Testis (tissue), 3 donors: ENCODE measurements around the gene RIMBP2. TPM values are rescaled to one million over a fixed set of nuclear protein-coding genes. Genes with fewer than 3 reads are reported as not detected.

Experiments used
- DNase-seq: peaks from one replicate; pipeline ENCODE4 v3.0.0-alpha.2; 2019
- H3K27ac ChIP-seq, 2 donors: fragments of 200-600 bp; sonication (generic); one replicate each; pipeline ENCODE4 v1.5.1; 2019
- H3K27me3 ChIP-seq: fragments of 200-600 bp; sonication (generic); one replicate; pipeline ENCODE4 v1.5.1; 2019
- H3K36me3 ChIP-seq: fragments of 200-600 bp; sonication (generic); one replicate; pipeline ENCODE4 v1.5.1; 2017; ENCODE audit warnings: low read depth; ENCODE audit errors: missing control alignments
- H3K4me1 ChIP-seq: fragments of 200-600 bp; sonication (generic); one replicate; pipeline ENCODE4 v1.5.1; 2019
- H3K4me3 ChIP-seq, 2 donors: fragments of 200-600 bp; sonication (generic); one replicate each; pipeline ENCODE4 v1.5.1; 2017 to 2019
- H3K9me3 ChIP-seq: fragments of 200-600 bp; sonication (generic); one replicate; pipeline ENCODE4 v1.5.1; 2017
- CTCF ChIP-seq, 3 experiments: fragments of 450-650 bp in 2 of 3; fragments of 200-600 bp in 1 of 3; sonication (generic) in 1 of 3; IDR thresholded peaks; one replicate each; pipeline ENCODE4 v1.5.1; 2016 to 2019; ENCODE audit warnings: antibody characterized with exemption in 3 of 3, mild to moderate bottlenecking in 2 of 3, moderate library complexity in 1 of 3
- POLR2A ChIP-seq: fragments of 450-650 bp; IDR thresholded peaks from one replicate; pipeline ENCODE4 v1.6.1; 2017; ENCODE audit warnings: antibody characterized with exemption, mild to moderate bottlenecking, moderate library complexity
- WGBS, 2 donors: methylation state at CpG; one replicate each; pipeline ENCODE4 v1.1.5; 2018; 5-methylcytosine and 5-hydroxymethylcytosine counted together
- intact Hi-C: fragments of 100-400 bp; cut with DNase I; formaldehyde crosslinking; loops from one replicate; pipeline ENCODE4 v1.15.1; 2023; ENCODE audit warnings: low total_unique reads
- polyA plus RNA-seq: library from polyadenylated mRNA; stranded (reverse); fragments of 350-450 nt; fragmentation: Illumina TruSeq; extraction: RNeasy Lipid Tissue Mini Kit (QIAGEN cat#74804); gene quantifications from one replicate; pipeline ENCODE4 v1.2.3, GENCODE V29; 2014; ENCODE audit warnings: low read depth, low replicate concordance; ENCODE audit not compliant: insufficient read depth
- total RNA-seq, 2 donors: library from RNA; depleted of rRNA; stranded (reverse); fragments of >200 nt; gene quantifications; one replicate each; pipeline ENCODE4 v1.2.3, GENCODE V29; 2016

The RIMBP2 gene
- total and polyA plus RNA-seq, 3 donors from 2014 or later, result 8.0 to 10.0 (median 8.7) TPM

- Histone ChIP-seq H3K27me3 (no peaks in the 10 kb centered on the region), H3K4me1 (no peaks in the 10 kb centered on the region), H3K9me3 (no peaks in the 10 kb centered on the region), H3K36me3 (no peaks in the 10 kb centered on the region), H3K4me3 (no peak overlapping the region), H3K27ac (no peak overlapping the region)
- WGBS, 2 donors, result 78 to 82% methylated on average over 7 of the region's 7 CpGs
- intact Hi-C loops, result no loop called here
- TF ChIP-seq CTCF (IDR thresholded peaks at IDR 0.05) (no peak), POLR2A (no peak)
- DNase-seq, result no peak
Measured at GRCh38 chr12:130573766-130574165, 142.3 kb downstream of the RIMBP2 start.

GRCh38 chr12:130573235-130573634, 142.9 kb downstream of the RIMBP2 start:
- Histone ChIP-seq H3K9me3 (no peaks in the 10 kb centered on the region), H3K36me3 (no peaks in the 10 kb centered on the region), H3K4me3 (no peak overlapping the region), H3K27me3 (no peaks in the 10 kb centered on the region), H3K27ac (no peak overlapping the region), H3K4me1 (no peaks in the 10 kb centered on the region)
- 88 to 89% methylated on average over 14 of the region's 14 CpGs for WGBS, 2 donors
- TF ChIP-seq POLR2A, result no peak
- no peak for DNase-seq
- intact Hi-C loops, result no loop called here

- no peaks in the 10 kb centered on the region for H3K9me3 ChIP-seq
- no peak overlapping the region for H3K4me3 ChIP-seq
- DNase-seq, result no peak
- no peaks in the 10 kb centered on the region for H3K36me3 ChIP-seq
- no peak for TF ChIP-seq POLR2A
- no peak for TF ChIP-seq CTCF (IDR thresholded peaks at IDR 0.05)
- H3K27ac ChIP-seq, result no peak overlapping the region
- 83% methylated on average over 11 of the region's 11 CpGs for WGBS, 2 donors
- no peaks in the 10 kb centered on the region for H3K4me1 ChIP-seq
- no peaks in the 10 kb centered on the region for H3K27me3 ChIP-seq
- intact Hi-C loops, result no loop called here
Measured at GRCh38 chr12:130572553-130572952, 143.5 kb downstream of the RIMBP2 start.

- no peaks in the 10 kb centered on the region for H3K4me1 ChIP-seq
- no peak overlapping the region for H3K27ac ChIP-seq
- TF ChIP-seq POLR2A, result no peak
- TF ChIP-seq CTCF (IDR thresholded peaks at IDR 0.05), result no peak
- WGBS, 2 donors, result 91 to 92% methylated on average over 8 of the region's 8 CpGs
- intact Hi-C loops, result no loop called here
- H3K36me3 ChIP-seq, result no peaks in the 10 kb centered on the region
- no peaks in the 10 kb centered on the region for H3K9me3 ChIP-seq
- H3K4me3 ChIP-seq, result no peak overlapping the region
- DNase-seq, result no peak
- no peaks in the 10 kb centered on the region for H3K27me3 ChIP-seq
Measured at GRCh38 chr12:130571734-130572133, 144.4 kb downstream of the RIMBP2 start.

GRCh38 chr12:130571089-130571488, 145.0 kb downstream of the RIMBP2 start:
- H3K9me3 ChIP-seq, result no peaks in the 10 kb centered on the region
- no peak overlapping the region for H3K27ac ChIP-seq
- no peak overlapping the region for H3K4me3 ChIP-seq
- H3K36me3 ChIP-seq, result no peaks in the 10 kb centered on the region
- no peaks in the 10 kb centered on the region for H3K4me1 ChIP-seq
- H3K27me3 ChIP-seq, result no peaks in the 10 kb centered on the region
- DNase-seq, result no peak
- TF ChIP-seq CTCF (IDR thresholded peaks at IDR 0.05), result no peak
- TF ChIP-seq POLR2A, result no peak
- intact Hi-C loops, result no loop called here
- WGBS, 2 donors, result 84 to 87% methylated on average over 6 of the region's 6 CpGs
